Endothelial cell of umbilical vein (primary cell): Measurements from ENCODE around the gene OR10AD1. TPM values are rescaled to one million over a fixed set of nuclear protein-coding genes. Genes with fewer than 3 reads are reported as not detected.

Source experiments
- BruUV-seq: library from RNA; stranded (reverse); fragments of 400-500 nt; replicated peaks from 2 replicates; lab custom pipeline; 2021; lab: Mats Ljungman, UMichigan
- CTCF ChIA-PET: fragments of 300-600, 350-600 bp; sonication (Branson Sonifier 250); formaldehyde crosslinking; loops from one replicate; lab custom pipeline; 2021; ENCODE audit warnings: antibody characterized with exemption, inconsistent platforms; lab: Charles Lee
- POLR2A ChIA-PET: fragments of 300-600, 350-600 bp; sonication (Branson Sonifier 250); formaldehyde crosslinking; loops from one replicate; lab custom pipeline; 2021; ENCODE audit warnings: antibody characterized with exemption, inconsistent platforms; lab: Charles Lee
- DNase-seq: peaks from one replicate; pipeline ENCODE4 v3.0.0-alpha.2; 2011; ENCODE audit warnings: low read depth, low spot score
- FAIRE-seq: peaks from 2 replicates; lab custom pipeline; 2011; peaks lifted over from hg19 to GRCh38; lab: Jason Lieb, UNC
- H2AFZ ChIP-seq: 2 replicates; pipeline ENCODE4 v1.6.0; 2012; ENCODE audit warnings: low read depth, low read length, control low read depth, inconsistent platforms
- H3K27ac ChIP-seq: 2 replicates; pipeline ENCODE4 v1.5.1; 2011; ENCODE audit warnings: low read depth, mild to moderate bottlenecking, control low read depth, low read length, moderate library complexity; ENCODE audit not compliant: insufficient read depth
- H3K27me3 ChIP-seq, 2 experiments: 2 replicates each; pipeline versions ENCODE4 v1.6.0 to v1.6.1; 2011; ENCODE audit warnings: low read length in 2 of 2, mixed read lengths in 1 of 2; ENCODE audit not compliant: control insufficient read depth in 2 of 2, insufficient read depth in 2 of 2
- H3K36me3 ChIP-seq, 2 experiments: 2 replicates in 1 of 2; 3 replicates in 1 of 2; pipeline ENCODE4 v1.5.1; 2011; ENCODE audit warnings: low read length in 2 of 2, mild to moderate bottlenecking in 1 of 2, moderate library complexity in 1 of 2; ENCODE audit not compliant: control insufficient read depth in 2 of 2, insufficient read depth in 2 of 2; ENCODE audit errors: extremely low read depth in 1 of 2
- H3K4me1 ChIP-seq: 3 replicates; pipeline ENCODE4 v1.5.1; 2011; ENCODE audit warnings: mild to moderate bottlenecking, low read length; ENCODE audit not compliant: control insufficient read depth, insufficient read depth; ENCODE audit errors: extremely low read depth
- H3K4me2 ChIP-seq: 2 replicates; pipeline ENCODE4 v1.6.1; 2011; ENCODE audit warnings: low read length, control low read depth, mixed read lengths; ENCODE audit not compliant: insufficient read depth
- H3K4me3 ChIP-seq, 3 experiments: fragments of 200-600 bp in 1 of 3; sonication (generic), shearing (Covaris generic) in 1 of 3; replicated peaks in 1 of 3; 2 replicates each; pipeline ENCODE4 v1.5.1; 2011 to 2016; ENCODE audit warnings: control low read depth in 3 of 3, low read length in 3 of 3, mild to moderate bottlenecking in 2 of 3, inconsistent platforms in 1 of 3, low read depth in 1 of 3, moderate library complexity in 1 of 3; ENCODE audit not compliant: insufficient read depth in 1 of 3
- H3K79me2 ChIP-seq: 2 replicates; pipeline ENCODE4 v1.6.0; 2012; ENCODE audit warnings: low read length, inconsistent platforms; ENCODE audit not compliant: control insufficient read depth, insufficient read depth
- H3K9ac ChIP-seq: replicated peaks from 2 replicates; pipeline ENCODE3; 2011; ENCODE audit warnings: low read length, control low read depth; ENCODE audit not compliant: insufficient read depth; ENCODE audit errors: extremely low read depth
- H3K9me1 ChIP-seq: replicated peaks from 3 replicates; pipeline ENCODE4 v1.6.0; 2011; ENCODE audit warnings: mild to moderate bottlenecking, low read length; ENCODE audit not compliant: control insufficient read depth, insufficient read depth; ENCODE audit errors: extremely low read depth
- H3K9me3 ChIP-seq: replicated peaks from 2 replicates; pipeline ENCODE4 v1.5.1; 2012; ENCODE audit warnings: low read length, inconsistent platforms; ENCODE audit not compliant: control insufficient read depth, insufficient read depth
- H4K20me1 ChIP-seq: replicated peaks from 2 replicates; pipeline ENCODE3; 2011; ENCODE audit warnings: mild to moderate bottlenecking, low read length; ENCODE audit not compliant: control insufficient read depth, insufficient read depth; ENCODE audit errors: extremely low read depth
- EZH2 ChIP-seq: IDR thresholded peaks from 2 replicates; pipeline ENCODE4 v1.6.1; 2012; ENCODE audit warnings: borderline replicate concordance, low read depth, mild to moderate bottlenecking, moderate library complexity, low read length, inconsistent platforms; ENCODE audit not compliant: severe bottlenecking
- FOS ChIP-seq: IDR thresholded peaks from 2 replicates; pipeline ENCODE4 v1.6.1; 2011; ENCODE audit warnings: mild to moderate bottlenecking, low read length, moderate library complexity, borderline replicate concordance; ENCODE audit not compliant: insufficient read depth
- GATA2 ChIP-seq: IDR thresholded peaks from 2 replicates; pipeline ENCODE4 v1.7.0; 2011; ENCODE audit warnings: low read depth, mild to moderate bottlenecking, moderate library complexity, mixed read lengths, low read length; ENCODE audit not compliant: insufficient read length, insufficient read depth
- JUN ChIP-seq: IDR thresholded peaks from 2 replicates; pipeline ENCODE4 v1.6.1; 2011; ENCODE audit warnings: borderline replicate concordance, low read depth; ENCODE audit not compliant: insufficient read length, insufficient read depth
- MYC ChIP-seq: IDR thresholded peaks from one replicate; pipeline ENCODE4 v1.6.1; 2011; ENCODE audit warnings: mild to moderate bottlenecking, low read depth, low read length
- POLR2A ChIP-seq: IDR thresholded peaks from 2 replicates; pipeline ENCODE4 v1.6.1; 2012; ENCODE audit warnings: low read depth, mild to moderate bottlenecking, control low read depth, low read length
- POLR2AphosphoS5 ChIP-seq: IDR thresholded peaks from 2 replicates; pipeline ENCODE4 v1.6.1; 2012; ENCODE audit warnings: low read depth, mild to moderate bottlenecking, control low read depth, low read length, moderate library complexity; ENCODE audit not compliant: insufficient read depth
- dilution Hi-C: fragments of 300-500 bp; cut with MboI; formaldehyde crosslinking; loops from one replicate; pipeline ENCODE4 v1.15.0; 2019; ENCODE audit warnings: low sequenced_read_pairs; ENCODE audit not compliant: extremely low pct_ligation_motif_present
- intact Hi-C: fragments of 100-400 bp; cut with micrococcal nuclease; formaldehyde crosslinking; loops from one replicate; pipeline ENCODE4 v1.10.0; 2022
- polyA plus RNA-seq, 4 experiments: library from polyadenylated mRNA; depleted of rRNA in 3 of 4; stranded (reverse) in 3 of 4; unstranded in 1 of 4; fragments of >200 nt; gene quantifications; 2 replicates each; pipeline versions ENCODE4 v1.2.1 to v1.2.3, GENCODE V29; 2011 to 2012; ENCODE audit warnings: missing spikeins in 1 of 4
- total RNA-seq: library from RNA; stranded (reverse); gene quantifications from 2 replicates; pipeline ENCODE4 v1.2.3, GENCODE V29; 2021
- TF ChIP-seq, protein P1 (sequence below): IDR thresholded peaks from 2 replicates; pipeline ENCODE4 v1.6.1; 2011; ENCODE audit not compliant: insufficient read depth, insufficient read length
- TF ChIP-seq, protein P2 (sequence below), 2 donors: IDR thresholded peaks; 1 replicate in 1 of 2; 2 replicates in 1 of 2; pipeline ENCODE4 v1.5.1; 2011; ENCODE audit warnings: low read length in 2 of 2, mild to moderate bottlenecking in 2 of 2, moderate library complexity in 2 of 2, control low read depth in 1 of 2, inconsistent platforms in 1 of 2, low read depth in 1 of 2; ENCODE audit not compliant: insufficient read depth in 1 of 2; ENCODE audit errors: extremely low read depth in 1 of 2

OR10AD1 gene
- total and polyA plus RNA-seq, 2 donors (not counting 3 experiments of a cell fraction or from before 2014, with no cell fraction given), result not detected

- dilution Hi-C loops (no loop called here), intact Hi-C loops (loop anchor here (1.0 kb wide), 1 partner anchor 16 kb away; no protein-coding TSS in a partner anchor)
- ChIA-PET POLR2A (no interaction called here), CTCF (no interaction called here)
- BruUV-seq, result no TSS peak
- no peaks in the 10 kb centered on the region for H3K36me3 ChIP-seq
- no peaks in the 10 kb centered on the region for H3K79me2 ChIP-seq
- no peaks in the 10 kb centered on the region for H4K20me1 ChIP-seq
- H3K9me3 ChIP-seq, result no peaks in the 10 kb centered on the region
- no peak overlapping the region for H3K4me3 ChIP-seq
- H3K4me2 ChIP-seq, result no peak overlapping the region
- TF ChIP-seq POLR2A (no peak), EZH2 (no peak), FOS (no peak), GATA2 (no peak), POLR2AphosphoS5 (no peak), MYC (no peak), JUN (no peak)
- TF ChIP-seq, protein P1, sequence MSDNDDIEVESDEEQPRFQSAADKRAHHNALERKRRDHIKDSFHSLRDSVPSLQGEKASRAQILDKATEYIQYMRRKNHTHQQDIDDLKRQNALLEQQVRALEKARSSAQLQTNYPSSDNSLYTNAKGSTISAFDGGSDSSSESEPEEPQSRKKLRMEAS, result no peak
- TF ChIP-seq, protein P2, sequence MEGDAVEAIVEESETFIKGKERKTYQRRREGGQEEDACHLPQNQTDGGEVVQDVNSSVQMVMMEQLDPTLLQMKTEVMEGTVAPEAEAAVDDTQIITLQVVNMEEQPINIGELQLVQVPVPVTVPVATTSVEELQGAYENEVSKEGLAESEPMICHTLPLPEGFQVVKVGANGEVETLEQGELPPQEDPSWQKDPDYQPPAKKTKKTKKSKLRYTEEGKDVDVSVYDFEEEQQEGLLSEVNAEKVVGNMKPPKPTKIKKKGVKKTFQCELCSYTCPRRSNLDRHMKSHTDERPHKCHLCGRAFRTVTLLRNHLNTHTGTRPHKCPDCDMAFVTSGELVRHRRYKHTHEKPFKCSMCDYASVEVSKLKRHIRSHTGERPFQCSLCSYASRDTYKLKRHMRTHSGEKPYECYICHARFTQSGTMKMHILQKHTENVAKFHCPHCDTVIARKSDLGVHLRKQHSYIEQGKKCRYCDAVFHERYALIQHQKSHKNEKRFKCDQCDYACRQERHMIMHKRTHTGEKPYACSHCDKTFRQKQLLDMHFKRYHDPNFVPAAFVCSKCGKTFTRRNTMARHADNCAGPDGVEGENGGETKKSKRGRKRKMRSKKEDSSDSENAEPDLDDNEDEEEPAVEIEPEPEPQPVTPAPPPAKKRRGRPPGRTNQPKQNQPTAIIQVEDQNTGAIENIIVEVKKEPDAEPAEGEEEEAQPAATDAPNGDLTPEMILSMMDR (IDR thresholded peaks at IDR 0.05; ENCODE audit: extremely low read depth in 1 of 2, insufficient read depth in 1 of 2, low read depth in 1 of 2, low read length in 2 of 2), result no peak
- peaks cover 15 to 16% of the 10 kb centered on the region in 2 experiments for H3K27me3 ChIP-seq
- no peaks in the 10 kb centered on the region for H3K9me1 ChIP-seq
- DNase-seq (no peak), FAIRE-seq (no peak)
- H3K4me1 ChIP-seq, result no peaks in the 10 kb centered on the region
- H2AFZ ChIP-seq, result no peak overlapping the region
- H3K27ac ChIP-seq, result no peak overlapping the region
- no peak overlapping the region for H3K9ac ChIP-seq
Observed at GRCh38 chr12:48219631-48220030, 16.5 kb upstream of the OR10AD1 start.
